Astrocyte (in vitro differentiated cells and primary cell): ENCODE measurements around the gene NKD1. TPM values are rescaled to one million over a fixed set of nuclear protein-coding genes. Genes with fewer than 3 reads are reported as not detected.
A peak's percentile ranks its signal among the peaks of the same experiment; 100 is the strongest.

ENCODE experiments used
- DNase-seq: peaks from one replicate; pipeline ENCODE4 v3.0.0-alpha.2; 2010; ENCODE audit warnings: low read depth
- FAIRE-seq: peaks from 2 replicates; lab custom pipeline; 2011; peaks lifted over from hg19 to GRCh38; lab: Jason Lieb, UNC
- H2AFZ ChIP-seq: 2 replicates; pipeline ENCODE4 v1.6.0; 2012; ENCODE audit warnings: low read depth, low read length, inconsistent platforms
- H3K27ac ChIP-seq: 2 replicates; pipeline ENCODE4 v1.5.1; 2011; ENCODE audit warnings: low read depth, low read length, inconsistent platforms
- H3K27me3 ChIP-seq: 2 replicates; pipeline ENCODE4 v1.6.0; 2011; ENCODE audit warnings: low read length, inconsistent platforms; ENCODE audit not compliant: insufficient read depth
- H3K36me3 ChIP-seq: 2 replicates; pipeline ENCODE4 v1.5.1; 2011; ENCODE audit warnings: low read length, inconsistent platforms; ENCODE audit not compliant: insufficient read depth
- H3K4me1 ChIP-seq: 2 replicates; pipeline ENCODE4 v1.5.1; 2011; ENCODE audit warnings: low read length, inconsistent platforms; ENCODE audit not compliant: insufficient read depth
- H3K4me2 ChIP-seq: 2 replicates; pipeline ENCODE4 v1.6.0; 2012; ENCODE audit warnings: low read length, inconsistent platforms
- H3K4me3 ChIP-seq: 2 replicates; pipeline ENCODE4 v1.5.1; 2011; ENCODE audit warnings: low read depth, mild to moderate bottlenecking, low read length, inconsistent platforms; ENCODE audit not compliant: insufficient read depth
- H3K79me2 ChIP-seq: 2 replicates; pipeline ENCODE4 v1.6.0; 2012; ENCODE audit warnings: mild to moderate bottlenecking, low read length, inconsistent platforms; ENCODE audit not compliant: insufficient read depth
- H3K9ac ChIP-seq: 2 replicates; pipeline ENCODE4 v1.6.0; 2012; ENCODE audit warnings: mild to moderate bottlenecking, low read length, inconsistent platforms
- H3K9me3 ChIP-seq: 2 replicates; pipeline ENCODE4 v1.5.1; 2012; ENCODE audit warnings: low read depth, mild to moderate bottlenecking, low read length, inconsistent platforms; ENCODE audit not compliant: insufficient read depth
- H4K20me1 ChIP-seq: 2 replicates; pipeline ENCODE4 v1.6.0; 2012; ENCODE audit warnings: low read length, inconsistent platforms; ENCODE audit not compliant: insufficient read depth
- H3K27ac Mint-ChIP-seq: one replicate; pipeline ENCODE4 v1.8.0; 2021; ENCODE audit warnings: mild to moderate bottlenecking, mixed read lengths; ENCODE audit not compliant: unreplicated experiment
- H3K27me3 Mint-ChIP-seq: one replicate; pipeline ENCODE4 v1.8.0; 2021; ENCODE audit warnings: low read depth, mixed read lengths; ENCODE audit not compliant: unreplicated experiment
- H3K36me3 Mint-ChIP-seq: one replicate; pipeline ENCODE4 v1.8.0; 2021; ENCODE audit warnings: low read depth, mixed read lengths; ENCODE audit not compliant: unreplicated experiment
- H3K4me1 Mint-ChIP-seq: one replicate; pipeline ENCODE4 v1.8.0; 2021; ENCODE audit warnings: low read depth, mixed read lengths; ENCODE audit not compliant: unreplicated experiment
- H3K4me3 Mint-ChIP-seq: one replicate; pipeline ENCODE4 v1.8.0; 2021; ENCODE audit warnings: mild to moderate bottlenecking, moderate library complexity, mixed read lengths; ENCODE audit not compliant: unreplicated experiment
- H3K9me3 Mint-ChIP-seq: one replicate; pipeline ENCODE4 v1.8.0; 2021; ENCODE audit warnings: mild to moderate bottlenecking, mixed read lengths; ENCODE audit not compliant: unreplicated experiment
- EZH2 ChIP-seq: IDR thresholded peaks from 2 replicates; pipeline ENCODE4 v1.6.1; 2012; ENCODE audit warnings: mild to moderate bottlenecking, low read length, inconsistent platforms; ENCODE audit not compliant: insufficient read depth
- total RNA-seq: library from RNA; stranded (reverse); gene quantifications from 2 replicates; pipeline ENCODE4 v1.2.1, GENCODE V29; 2021
- TF ChIP-seq, protein P1 (sequence below): IDR thresholded peaks from 2 replicates; pipeline ENCODE4 v1.5.1; 2011; ENCODE audit warnings: low read depth, mild to moderate bottlenecking, inconsistent platforms, low read length, moderate library complexity; ENCODE audit not compliant: insufficient read depth

NKD1 gene
- total RNA-seq, 1 donor from 2014 or later = 9.1 TPM

DNA sequence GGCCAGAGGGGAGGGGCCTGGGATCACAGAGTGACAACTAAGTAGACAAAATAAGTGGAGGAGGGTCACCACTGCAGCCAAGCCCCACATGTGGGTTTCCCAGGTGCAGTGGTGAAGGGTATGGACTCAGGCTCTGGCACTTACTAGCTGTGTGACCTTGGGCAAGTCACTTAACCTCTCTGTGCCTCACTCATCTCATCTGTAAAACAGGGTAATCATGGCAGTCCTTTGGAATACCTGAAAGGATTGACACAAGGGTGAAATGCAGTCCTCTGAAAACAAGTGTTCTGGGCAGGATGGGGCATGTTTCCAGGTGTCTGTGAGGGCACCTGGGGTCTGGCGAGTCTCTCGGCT is 55.8 kb downstream of the NKD1 start:
- H4K20me1 ChIP-seq = no peaks in the 10 kb centered on the region
- H3K4me3 ChIP-seq = no peak overlapping the region
- Mint-ChIP-seq H3K27me3 (peaks cover 27% of the 10 kb centered on the region), H3K36me3 (peaks cover 7% of the 10 kb centered on the region), H3K27ac (no peak overlapping the region), H3K4me3 (no peak overlapping the region), H3K9me3 (no peaks in the 10 kb centered on the region), H3K4me1 (peaks cover 36% of the 10 kb centered on the region)
- no peaks in the 10 kb centered on the region for H3K79me2 ChIP-seq
- no peak overlapping the region for H3K27ac ChIP-seq
- H3K4me2 ChIP-seq = no peak overlapping the region
- DNase-seq (no peak), FAIRE-seq (no peak)
- H3K9me3 ChIP-seq = no peaks in the 10 kb centered on the region
- H3K36me3 ChIP-seq = no peaks in the 10 kb centered on the region
- TF ChIP-seq, protein P1, sequence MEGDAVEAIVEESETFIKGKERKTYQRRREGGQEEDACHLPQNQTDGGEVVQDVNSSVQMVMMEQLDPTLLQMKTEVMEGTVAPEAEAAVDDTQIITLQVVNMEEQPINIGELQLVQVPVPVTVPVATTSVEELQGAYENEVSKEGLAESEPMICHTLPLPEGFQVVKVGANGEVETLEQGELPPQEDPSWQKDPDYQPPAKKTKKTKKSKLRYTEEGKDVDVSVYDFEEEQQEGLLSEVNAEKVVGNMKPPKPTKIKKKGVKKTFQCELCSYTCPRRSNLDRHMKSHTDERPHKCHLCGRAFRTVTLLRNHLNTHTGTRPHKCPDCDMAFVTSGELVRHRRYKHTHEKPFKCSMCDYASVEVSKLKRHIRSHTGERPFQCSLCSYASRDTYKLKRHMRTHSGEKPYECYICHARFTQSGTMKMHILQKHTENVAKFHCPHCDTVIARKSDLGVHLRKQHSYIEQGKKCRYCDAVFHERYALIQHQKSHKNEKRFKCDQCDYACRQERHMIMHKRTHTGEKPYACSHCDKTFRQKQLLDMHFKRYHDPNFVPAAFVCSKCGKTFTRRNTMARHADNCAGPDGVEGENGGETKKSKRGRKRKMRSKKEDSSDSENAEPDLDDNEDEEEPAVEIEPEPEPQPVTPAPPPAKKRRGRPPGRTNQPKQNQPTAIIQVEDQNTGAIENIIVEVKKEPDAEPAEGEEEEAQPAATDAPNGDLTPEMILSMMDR = no peak
- TF ChIP-seq EZH2 = no peak
- H2AFZ ChIP-seq = peak overlapping the region; percentile 39
- H3K4me1 ChIP-seq = peaks cover 13% of the 10 kb centered on the region
- no peak overlapping the region for H3K9ac ChIP-seq
- no peaks in the 10 kb centered on the region for H3K27me3 ChIP-seq

DNA sequence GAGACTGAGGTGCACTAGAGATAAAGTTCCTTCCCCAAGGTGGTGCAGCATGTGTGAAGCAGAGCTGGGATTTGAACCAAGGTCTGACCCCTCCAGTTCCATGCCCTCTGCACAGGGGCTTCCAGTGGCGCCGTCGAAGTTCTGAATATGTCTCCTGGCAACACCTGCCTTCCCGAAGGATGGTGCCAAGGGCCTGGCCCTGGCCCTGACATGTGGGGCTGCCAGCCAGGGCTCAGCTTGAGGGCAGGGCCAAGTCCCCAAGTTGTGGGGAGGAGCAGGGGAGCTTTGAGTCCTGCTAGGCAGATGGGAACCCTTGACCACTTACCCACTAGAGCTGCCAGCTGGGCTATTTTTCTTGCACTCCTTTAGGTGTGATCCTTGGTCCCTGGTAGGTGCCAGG is 56.4 kb downstream of the NKD1 start:
- peaks cover 36% of the 10 kb centered on the region for H3K4me1 Mint-ChIP-seq
- Histone ChIP-seq H3K4me2 (no peak overlapping the region), H3K9me3 (no peaks in the 10 kb centered on the region), H3K27me3 (no peaks in the 10 kb centered on the region), H2AFZ (no peak overlapping the region), H3K27ac (no peak overlapping the region), H3K36me3 (no peaks in the 10 kb centered on the region), H3K9ac (no peak overlapping the region), H3K79me2 (no peaks in the 10 kb centered on the region), H3K4me1 (peaks cover 13% of the 10 kb centered on the region), H3K4me3 (no peak overlapping the region), H4K20me1 (no peaks in the 10 kb centered on the region)
- FAIRE-seq (no peak), DNase-seq (no peak)
- peaks cover 7% of the 10 kb centered on the region for H3K36me3 Mint-ChIP-seq
- TF ChIP-seq EZH2 = no peak
- TF ChIP-seq, protein P1 = no peak
- no peaks in the 10 kb centered on the region for H3K9me3 Mint-ChIP-seq
- no peak overlapping the region for H3K4me3 Mint-ChIP-seq
- H3K27ac Mint-ChIP-seq = no peak overlapping the region
- peaks cover 31% of the 10 kb centered on the region for H3K27me3 Mint-ChIP-seq

DNA sequence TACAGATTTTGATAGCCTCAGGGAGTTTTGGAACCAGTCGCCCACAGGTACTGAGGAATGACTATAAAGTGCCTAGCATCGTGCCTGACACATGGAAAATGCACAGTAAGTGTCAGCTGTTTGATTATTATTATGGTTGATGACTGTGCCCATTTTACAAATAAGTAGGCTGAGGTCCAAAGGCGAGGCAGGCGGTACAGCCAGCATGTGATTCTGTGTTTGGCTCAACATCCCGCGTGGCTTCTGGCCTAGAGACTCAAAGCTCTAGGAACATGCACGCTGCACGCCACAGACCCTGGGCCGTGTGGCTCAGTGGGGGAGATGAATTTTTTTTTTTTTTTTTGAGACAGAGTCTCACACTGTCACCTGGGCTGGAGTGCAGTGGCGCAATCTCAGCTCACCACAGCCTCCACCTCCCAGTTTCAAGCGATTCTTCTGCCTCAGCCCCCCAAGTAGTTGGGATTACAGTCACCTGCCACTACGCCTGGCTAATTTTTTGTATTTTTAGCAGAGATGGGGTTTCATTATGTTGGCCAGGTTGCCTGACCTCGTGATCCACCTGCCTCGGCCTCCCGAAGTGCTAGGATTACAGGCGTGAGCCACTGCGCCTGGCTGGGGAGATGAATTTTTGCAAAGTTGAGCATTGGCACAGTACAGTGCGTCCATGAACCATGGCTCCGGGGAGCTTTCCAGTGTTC is 57.7 kb downstream of the NKD1 start:
- H3K9me3 Mint-ChIP-seq = no peaks in the 10 kb centered on the region
- TF ChIP-seq, protein P1 = no peak
- TF ChIP-seq EZH2 = no peak
- H3K4me1 Mint-ChIP-seq = peaks cover 31% of the 10 kb centered on the region
- H3K27me3 Mint-ChIP-seq = peaks cover 22% of the 10 kb centered on the region
- Histone ChIP-seq H3K36me3 (no peaks in the 10 kb centered on the region), H4K20me1 (no peaks in the 10 kb centered on the region), H3K27ac (no peak overlapping the region), H3K4me2 (no peak overlapping the region), H3K4me3 (no peak overlapping the region), H3K79me2 (no peaks in the 10 kb centered on the region), H3K27me3 (no peaks in the 10 kb centered on the region), H3K9me3 (no peaks in the 10 kb centered on the region), H3K4me1 (peaks cover 14% of the 10 kb centered on the region), H2AFZ (no peak overlapping the region), H3K9ac (no peak overlapping the region)
- no peak overlapping the region for H3K27ac Mint-ChIP-seq
- DNase-seq (no peak), FAIRE-seq (no peak)
- peaks cover 5% of the 10 kb centered on the region for H3K36me3 Mint-ChIP-seq
- no peak overlapping the region for H3K4me3 Mint-ChIP-seq
